Muscle of back (tissue), 11 donors: Measurements from ENCODE around the gene EMD. TPM values are rescaled to one million over a fixed set of nuclear protein-coding genes. Genes with fewer than 3 reads are reported as not detected.
A peak's percentile ranks its signal among the peaks of the same experiment; 100 is the strongest.

Experiments
- DNase-seq, 3 donors: peaks; one replicate each; pipeline versions ENCODE4 v3.0.0 to v3.0.0-alpha.2; 2013
- polyA plus RNA-seq, 10 donors: library from polyadenylated mRNA; unstranded; fragments of 120-200 nt; gene quantifications; one replicate each; pipeline ENCODE4 v1.2.1, GENCODE V29; 2013; ENCODE audit not compliant: insufficient read length in 10 of 10

Gene EMD
- polyA plus RNA-seq, 10 donors: 39.6 to 54.1 (median 46.9) TPM

DNA sequence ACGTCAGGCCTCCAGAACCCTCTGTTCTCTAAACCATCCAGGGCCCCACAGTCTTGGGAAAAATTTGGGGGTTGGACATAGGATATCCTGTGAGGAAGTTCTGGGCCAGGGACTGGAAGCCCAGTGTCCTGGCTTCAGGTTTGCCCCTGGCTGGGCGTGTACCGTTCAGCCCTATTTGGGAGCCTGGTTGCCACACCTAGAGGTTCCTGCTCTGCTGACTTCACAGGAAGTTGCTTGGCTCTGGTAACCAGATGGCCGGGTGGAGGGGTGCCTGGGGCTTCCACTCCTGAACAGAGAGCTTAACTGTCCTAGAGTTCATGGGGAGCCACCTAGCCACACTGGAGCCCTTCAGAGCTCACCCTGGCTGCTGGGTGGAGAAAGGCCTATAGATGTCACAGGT lies 33.4 kb downstream of the EMD start:
- no peak for DNase-seq

DNA sequence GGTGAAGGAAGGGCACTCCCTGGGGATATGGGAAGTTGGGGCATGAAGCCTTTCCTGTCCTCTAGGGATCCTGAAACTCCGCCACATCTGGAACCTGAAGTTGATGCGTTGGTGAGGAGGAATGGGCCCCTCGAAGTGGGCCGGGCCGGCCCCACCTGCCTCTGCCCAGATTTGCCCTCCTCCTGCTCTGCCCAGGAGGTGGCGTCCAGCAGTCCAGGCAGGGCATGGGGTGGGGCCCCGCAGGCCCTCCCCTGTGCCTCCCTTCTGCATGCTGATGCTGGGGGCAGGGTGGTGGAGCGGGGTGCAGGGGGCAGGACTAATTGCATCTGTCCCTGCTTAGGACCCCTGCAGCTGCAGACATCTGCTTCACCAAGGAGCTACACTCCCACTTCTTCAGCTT lies 34.0 kb downstream of the EMD start:
- DNase-seq: no peak

DNA sequence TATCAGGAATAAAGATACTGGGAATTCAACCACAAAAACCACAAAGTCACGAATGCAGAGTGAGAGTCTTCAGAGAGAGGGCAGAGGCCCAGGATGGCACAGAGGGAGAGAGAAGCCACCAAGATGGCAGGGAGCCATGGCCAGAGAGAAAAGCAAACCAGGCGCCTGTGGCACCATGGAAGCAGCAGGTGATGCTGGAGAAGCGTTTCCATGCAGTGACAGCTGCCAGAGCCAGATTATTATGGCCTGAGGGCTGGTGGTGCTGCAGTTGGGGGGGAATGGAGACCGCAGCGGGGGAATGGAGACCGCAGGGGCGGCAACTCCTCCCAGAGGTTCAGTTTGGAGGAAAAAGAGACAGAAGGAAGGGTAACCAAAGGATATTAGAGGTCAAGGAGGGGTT lies 38.1 kb downstream of the EMD start:
- no peak for DNase-seq

DNA sequence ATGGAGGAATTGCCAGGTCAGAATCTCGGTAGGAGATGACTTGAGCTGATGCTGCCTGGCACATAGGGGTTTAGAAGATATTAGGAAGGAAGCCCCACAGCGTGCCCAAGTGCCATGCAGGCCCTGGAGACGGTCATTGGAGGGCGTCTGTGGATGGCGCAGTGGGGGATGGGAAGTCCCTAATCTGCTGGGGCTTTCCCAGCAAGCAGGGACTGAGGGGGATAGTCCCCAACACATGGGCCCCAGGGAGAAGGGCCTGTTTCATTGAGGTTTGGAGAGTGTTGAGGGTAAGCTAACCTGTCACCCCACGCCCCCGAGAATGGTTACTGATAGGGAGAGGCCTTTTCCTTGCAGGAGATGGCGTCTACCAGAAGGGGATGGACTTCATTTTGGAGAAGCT lies 40.1 kb downstream of the EMD start:
- DNase-seq: no peak

DNA sequence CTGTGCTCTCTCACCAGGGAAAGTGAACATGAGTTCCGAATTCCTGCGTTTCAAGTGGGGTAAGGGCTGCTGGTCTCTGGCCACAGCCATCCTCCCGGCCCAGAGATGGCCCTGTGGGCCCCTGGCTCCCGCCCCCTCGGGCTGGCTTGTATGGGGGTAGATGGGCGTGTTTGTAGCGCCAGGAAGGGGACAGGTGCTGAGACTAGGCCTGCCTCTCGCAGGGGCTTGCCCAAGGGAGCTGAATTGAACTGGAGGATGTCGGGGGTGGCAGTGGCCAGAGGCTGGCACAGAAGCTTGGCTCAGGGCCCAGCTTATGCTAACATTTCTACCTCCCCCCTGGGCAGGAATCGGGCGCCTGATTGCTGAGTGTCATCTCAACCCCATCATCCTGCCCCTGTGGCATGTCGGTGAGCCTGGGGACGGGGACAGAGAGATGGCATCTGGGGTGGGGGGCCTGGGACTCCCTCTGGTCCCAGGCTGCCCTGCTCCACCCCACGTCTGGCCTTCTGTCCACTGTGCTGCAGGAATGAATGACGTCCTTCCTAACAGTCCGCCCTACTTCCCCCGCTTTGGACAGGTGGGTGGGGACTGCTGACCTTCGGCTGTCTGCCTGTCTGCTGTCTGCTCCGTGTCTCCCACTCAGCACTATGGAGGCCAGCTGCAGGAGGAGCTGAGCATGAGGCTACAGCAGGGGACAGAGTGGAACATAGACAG lies 40.8 kb downstream of the EMD start:
- DNase-seq: no peak

DNA sequence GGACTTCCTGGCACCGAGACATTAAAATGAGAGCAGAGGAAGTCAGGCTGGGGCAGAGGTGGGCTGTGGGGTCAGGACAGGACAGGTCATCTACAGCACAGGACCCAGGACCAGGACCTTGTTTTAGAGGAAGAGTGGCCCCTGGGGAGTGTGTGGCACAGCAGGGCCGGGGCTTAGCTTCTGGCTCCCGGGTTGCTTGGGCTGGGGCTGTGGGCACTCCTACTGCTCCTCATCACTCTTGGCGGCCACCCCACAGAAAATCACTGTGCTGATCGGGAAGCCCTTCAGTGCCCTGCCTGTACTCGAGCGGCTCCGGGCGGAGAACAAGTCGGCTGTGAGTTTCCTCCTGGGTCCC lies 41.3 kb downstream of the EMD start:
- DNase-seq: no peak

DNA sequence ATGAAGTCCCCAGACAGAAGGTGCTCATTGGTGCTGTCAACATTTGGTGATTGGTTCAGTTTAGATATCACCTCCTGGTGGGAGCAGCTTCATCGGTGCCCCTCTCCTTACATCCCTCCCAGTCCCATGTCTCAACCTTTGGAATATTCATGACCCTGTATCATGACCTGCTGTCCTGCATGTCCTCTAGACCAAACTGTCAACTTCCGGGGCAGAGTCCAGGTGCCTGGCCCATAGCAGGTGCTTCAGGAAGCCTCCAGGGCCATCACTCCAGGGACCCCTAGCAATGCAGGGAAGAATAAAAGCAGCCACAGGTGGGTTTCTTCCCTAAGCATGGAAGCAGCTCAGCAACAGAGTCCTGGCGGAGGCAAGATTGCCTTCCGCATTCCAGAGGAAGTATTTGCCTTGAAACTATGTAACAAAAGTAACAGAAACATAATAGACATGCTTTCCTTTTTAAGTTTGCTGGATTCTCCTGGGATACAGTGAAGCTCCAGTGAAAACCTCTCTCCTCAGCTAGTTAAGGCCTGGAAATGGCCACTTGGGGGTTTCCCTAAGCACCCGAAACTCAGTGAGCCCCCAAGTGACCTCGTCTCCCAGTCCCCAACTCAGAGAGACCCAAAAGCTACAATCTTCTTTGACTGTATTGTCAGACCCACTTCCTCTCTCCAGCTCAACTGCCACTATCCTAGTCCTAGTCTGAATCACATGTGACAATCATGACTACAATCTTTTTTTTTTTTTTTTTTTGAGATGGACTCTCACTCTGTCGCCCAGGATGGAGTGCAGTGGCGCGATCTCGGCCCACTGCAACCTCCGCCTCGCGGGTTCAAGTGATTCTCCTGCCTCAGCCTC lies 48.0 kb downstream of the EMD start:
- no peak for DNase-seq

DNA sequence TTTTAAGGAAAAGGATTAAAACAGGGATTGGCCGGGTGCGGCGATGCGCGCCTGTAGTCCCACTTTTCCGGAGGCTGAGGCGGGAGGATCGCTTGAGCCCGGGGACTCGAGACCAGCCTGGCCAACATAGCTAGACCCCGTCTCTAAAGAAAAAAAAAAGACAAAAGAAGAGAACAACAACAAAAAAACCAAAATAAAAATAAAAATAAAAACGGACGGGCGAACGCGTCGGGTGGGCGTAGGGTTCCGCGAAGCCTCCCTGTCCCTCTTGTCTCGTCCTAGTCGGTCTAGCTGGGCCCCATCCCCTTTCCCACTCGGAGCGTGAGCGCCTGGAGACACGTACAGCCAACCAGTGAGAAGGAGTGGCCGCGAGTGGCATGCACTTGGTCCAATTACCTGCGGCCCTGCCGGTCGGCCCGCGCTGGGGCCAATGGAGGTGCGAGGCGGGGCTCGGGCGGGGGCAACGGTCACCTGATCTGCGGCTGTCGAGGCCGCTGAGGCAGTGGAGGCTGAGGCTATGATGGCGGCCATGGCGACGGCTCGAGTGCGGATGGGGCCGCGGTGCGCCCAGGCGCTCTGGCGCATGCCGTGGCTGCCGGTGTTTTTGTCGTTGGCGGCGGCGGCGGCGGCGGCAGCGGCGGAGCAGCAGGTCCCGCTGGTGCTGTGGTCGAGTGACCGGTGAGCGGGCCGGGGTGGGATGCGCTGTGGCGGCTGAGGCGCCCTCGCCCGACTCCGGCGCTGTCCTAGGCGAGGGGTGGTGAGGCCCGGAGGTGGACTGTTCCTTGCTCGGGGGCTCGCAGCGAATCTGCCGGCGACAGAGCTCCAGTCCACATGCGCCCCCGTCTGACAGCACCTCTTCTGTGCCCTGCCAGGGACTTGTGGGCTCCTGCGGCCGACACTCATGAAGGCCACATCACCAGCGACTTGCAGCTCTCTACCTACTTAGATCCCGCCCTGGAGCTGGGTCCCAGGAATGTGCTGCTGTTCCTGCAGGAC lies 49.4 kb downstream of the EMD start, which contains the start of gene ATP6AP1:
Gene ATP6AP1, plus strand, starts transcription at position 502 of the 996 bp plus-strand sequence. Its CDS starts 16 bp downstream, at position 518.
- DNase-seq: peak; percentile 91 to 96 (median 93)

DNA sequence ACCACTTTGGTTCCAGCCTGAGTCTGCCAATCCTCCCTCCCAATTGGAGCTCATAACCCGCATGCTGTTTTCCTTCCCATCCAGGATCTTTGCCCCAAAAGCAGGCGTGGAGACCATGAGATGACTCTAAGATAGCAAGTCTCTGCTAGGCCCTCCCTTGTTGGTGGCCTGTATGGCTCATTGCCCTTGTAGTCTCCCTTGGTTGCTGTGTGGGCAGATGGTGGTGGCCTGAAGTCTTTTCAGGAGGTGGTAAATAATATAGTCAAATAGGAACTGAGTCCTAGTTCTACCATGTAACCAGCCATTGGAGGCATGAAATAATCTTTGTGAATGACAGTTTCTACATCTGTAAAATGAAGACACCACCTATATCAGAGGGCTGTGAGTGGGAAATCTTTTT lies 50.6 kb downstream of the EMD start:
- no peak for DNase-seq

DNA sequence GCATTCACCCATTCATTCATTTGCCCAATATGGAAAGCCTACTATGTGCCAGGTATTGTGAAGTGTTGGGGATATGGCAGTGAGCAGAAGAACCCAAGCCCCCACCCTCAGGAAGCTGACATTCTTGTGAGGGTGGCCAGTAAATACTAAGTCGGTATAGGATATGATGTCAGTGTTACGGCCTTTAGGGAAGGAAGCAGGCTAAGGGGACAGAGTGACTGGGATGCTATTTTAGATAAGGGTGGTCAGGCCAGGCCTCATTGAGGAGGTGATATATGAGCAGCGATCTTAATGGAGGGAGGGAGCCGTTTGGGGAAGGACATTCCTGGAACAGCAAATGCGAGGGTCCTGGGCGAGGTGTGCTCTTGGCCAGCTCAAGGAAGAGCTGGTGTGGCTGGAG lies 51.4 kb downstream of the EMD start:
- no peak for DNase-seq

DNA sequence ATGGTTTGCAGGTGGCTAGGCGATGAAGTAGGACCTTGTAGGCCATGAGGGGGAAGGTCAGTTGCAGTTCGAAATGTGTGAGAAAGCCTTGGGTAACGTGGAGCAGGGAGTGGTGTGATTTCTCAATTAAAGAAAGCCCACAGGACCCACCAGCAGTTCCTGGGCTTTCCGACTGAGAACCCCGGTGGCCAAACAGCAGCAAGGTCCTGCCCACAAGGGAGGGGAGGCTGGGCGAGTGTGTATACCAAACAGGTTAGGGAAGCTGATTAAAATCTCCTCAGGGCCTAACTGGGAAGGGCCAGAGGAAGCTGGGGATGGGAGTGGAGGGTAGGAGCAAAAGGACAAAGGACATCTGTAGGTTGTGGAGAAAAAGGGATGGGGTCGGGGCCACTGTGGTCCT lies 51.8 kb downstream of the EMD start:
- no peak for DNase-seq

Other genes with a start within 250 kb of the EMD start
- not detected for gene OPN1LW, start 235.1 kb upstream of the EMD start, polyA plus RNA-seq
- not detected for gene OPN1MW, start 196.7 kb upstream of the EMD start, polyA plus RNA-seq
- not detected for gene OPN1MW2, start 159.5 kb upstream of the EMD start, polyA plus RNA-seq
- gene OPN1MW3, start 121.7 kb upstream of the EMD start, polyA plus RNA-seq: not detected
- not detected for gene TEX28, start 84.2 kb upstream of the EMD start, polyA plus RNA-seq
- gene TKTL1, start 83.5 kb upstream of the EMD start, polyA plus RNA-seq: under 1 TPM in 8 of 10 donors, not detected in 2; 0.08 to 0.72 (median 0.27) TPM
- gene FLNA, start 4.7 kb upstream of the EMD start, polyA plus RNA-seq: 100 to 1,000 TPM; 198 to 402 (median 274) TPM
- 1,000 to 10,000 TPM; 4,675 to 6,417 (median 5,723) TPM for gene RPL10, start 19.1 kb downstream of the EMD start, polyA plus RNA-seq
- 10 to 100 TPM; 15.0 to 37.2 (median 32.3) TPM for gene DNASE1L1, start 30.0 kb downstream of the EMD start, polyA plus RNA-seq
- gene TAFAZZIN, start 32.2 kb downstream of the EMD start, polyA plus RNA-seq: 10 to 100 TPM; 15.5 to 38.3 (median 25.9) TPM
- gene ATP6AP1, start 49.4 kb downstream of the EMD start, polyA plus RNA-seq: 10 to 100 TPM; 52.3 to 72.3 (median 59.8) TPM
- 100 to 1,000 TPM in 1 of 10 donors, 10 to 100 TPM in 9; 71.8 to 116 (median 84.7) TPM for gene GDI1, start 57.9 kb downstream of the EMD start, polyA plus RNA-seq
- 10 to 100 TPM; 48.1 to 69.6 (median 57.6) TPM for gene FAM50A, start 64.8 kb downstream of the EMD start, polyA plus RNA-seq
- 10 to 100 TPM; 29.4 to 55.6 (median 33.2) TPM for gene PLXNA3, start 79.0 kb downstream of the EMD start, polyA plus RNA-seq
- 10 to 100 TPM in 7 of 10 donors, 1 to 10 TPM in 3; 8.4 to 16.6 (median 11.3) TPM for gene LAGE3, start 100.0 kb downstream of the EMD start, polyA plus RNA-seq
- 10 to 100 TPM; 18.4 to 29.0 (median 23.5) TPM for gene UBL4A, start 107.3 kb downstream of the EMD start, polyA plus RNA-seq
- 10 to 100 TPM in 8 of 10 donors, 1 to 10 TPM in 2; 9.1 to 17.4 (median 12.2) TPM for gene SLC10A3, start 111.3 kb downstream of the EMD start, polyA plus RNA-seq
- 10 to 100 TPM; 21.6 to 33.9 (median 26.2) TPM for gene FAM3A, start 136.9 kb downstream of the EMD start, polyA plus RNA-seq
- gene G6PD, start 167.6 kb downstream of the EMD start, polyA plus RNA-seq: 10 to 100 TPM; 10.0 to 17.7 (median 13.1) TPM
- gene IKBKG, start 168.3 kb downstream of the EMD start, polyA plus RNA-seq: 10 to 100 TPM; 11.0 to 14.2 (median 12.9) TPM
- gene CTAG1A, start 205.8 kb downstream of the EMD start, polyA plus RNA-seq: not detected
- not detected for gene CTAG1B, start 240.0 kb downstream of the EMD start, polyA plus RNA-seq